ENCODE measurements around the gene AGAP6.
"Not testable (repeated sequence)": the region's sequence is repeated elsewhere in the genome, so short reads cannot be mapped to it uniquely, and the experiment has no call there.

The AGAP6 gene

DNA sequence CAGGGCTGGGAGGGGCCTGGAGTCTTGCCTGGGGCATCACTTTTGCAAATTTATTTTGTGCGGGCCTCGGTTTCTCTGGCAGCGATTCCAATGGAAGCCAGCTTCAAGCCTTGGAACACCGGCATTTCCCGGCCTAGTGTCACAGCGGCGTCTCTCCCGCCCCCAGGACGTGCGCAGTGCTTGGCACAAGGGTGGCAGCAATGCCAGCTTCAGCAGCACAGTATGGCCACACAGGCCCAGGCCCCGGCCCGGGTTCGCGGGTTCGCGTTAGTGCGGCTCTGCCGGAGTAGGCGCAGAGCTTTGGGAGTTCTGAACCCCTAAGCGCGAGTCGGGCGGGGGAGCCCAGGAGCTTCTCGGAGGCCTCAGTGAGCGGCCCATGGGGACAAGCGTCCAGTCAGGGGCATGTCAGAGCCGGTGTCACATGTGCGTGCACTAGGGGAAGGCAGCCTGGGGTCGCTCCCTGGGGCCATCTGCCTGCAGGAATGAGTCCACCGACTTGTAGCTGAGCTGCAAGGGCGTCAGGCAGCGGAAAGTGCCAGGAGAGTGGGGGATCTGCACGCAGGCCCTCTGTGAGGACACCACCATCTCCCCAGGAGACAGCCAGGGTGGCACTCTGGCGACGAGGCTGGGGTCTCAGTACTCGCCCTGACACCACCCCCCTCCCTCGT lies 36.6 kb downstream of the AGAP6 start:
- not testable (repeated sequence) for DNase-seq (ENCODE audit: low spot score)

DNA sequence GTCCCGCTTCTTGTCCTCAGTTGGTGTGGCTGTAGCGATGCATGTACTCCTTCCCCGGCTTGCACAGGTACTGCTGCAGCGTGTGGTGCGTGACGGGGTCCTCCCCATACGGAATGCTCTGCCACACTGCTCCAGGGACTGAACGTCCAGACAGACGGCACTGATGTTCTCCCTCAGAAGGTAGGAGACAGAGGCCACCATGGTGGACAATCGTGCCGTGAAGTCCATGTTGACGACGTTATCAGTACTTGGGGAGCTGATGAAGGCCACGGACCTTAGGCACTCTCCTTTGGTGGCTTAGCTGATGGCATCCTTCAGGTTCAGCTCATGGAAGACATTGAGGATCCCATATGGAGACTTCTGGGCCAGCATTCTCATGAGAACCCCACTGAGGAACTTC lies 37.4 kb downstream of the AGAP6 start:
- DNase-seq (ENCODE audit: low spot score) = no peak

DNA sequence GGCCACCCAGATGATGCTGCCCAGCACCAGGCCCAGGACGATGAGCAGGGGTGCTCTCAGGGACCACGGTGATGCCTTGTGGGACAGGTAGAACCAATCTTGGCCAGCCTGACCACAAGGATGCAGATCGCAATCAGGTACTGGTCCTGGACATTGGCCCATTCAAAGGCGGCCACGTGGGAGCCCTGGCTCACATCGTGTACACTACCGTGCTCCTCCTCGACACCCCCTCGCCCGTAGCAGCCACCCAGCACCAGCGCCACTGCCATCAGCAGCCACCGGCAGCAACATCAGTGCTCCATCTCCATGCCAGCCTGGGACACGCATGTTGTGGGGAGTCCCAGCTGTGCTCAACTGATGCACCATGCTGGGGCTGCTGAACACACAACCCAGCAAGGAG lies 39.0 kb downstream of the AGAP6 start:
- no peak for DNase-seq (ENCODE audit: low spot score)

DNA sequence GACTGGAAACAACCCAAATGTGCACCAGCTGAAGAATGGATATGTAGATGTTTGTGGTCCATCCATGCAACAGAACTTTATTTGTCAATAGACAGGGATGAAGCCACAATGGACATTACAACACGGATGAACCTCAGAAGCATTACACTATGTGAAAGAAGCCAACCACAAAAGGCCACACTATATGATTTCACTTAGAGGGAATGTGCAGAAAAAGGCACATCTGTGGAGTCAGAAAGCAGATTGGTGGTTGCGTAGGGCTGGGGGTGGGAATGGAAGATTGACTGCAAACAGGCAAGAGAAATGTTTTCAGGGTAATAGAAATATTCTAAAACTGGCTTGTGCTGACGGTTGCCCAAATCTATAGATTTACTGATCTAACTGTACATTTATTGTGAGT lies 45.3 kb downstream of the AGAP6 start:
- DNase-seq (ENCODE audit: low spot score) = no peak

DNA sequence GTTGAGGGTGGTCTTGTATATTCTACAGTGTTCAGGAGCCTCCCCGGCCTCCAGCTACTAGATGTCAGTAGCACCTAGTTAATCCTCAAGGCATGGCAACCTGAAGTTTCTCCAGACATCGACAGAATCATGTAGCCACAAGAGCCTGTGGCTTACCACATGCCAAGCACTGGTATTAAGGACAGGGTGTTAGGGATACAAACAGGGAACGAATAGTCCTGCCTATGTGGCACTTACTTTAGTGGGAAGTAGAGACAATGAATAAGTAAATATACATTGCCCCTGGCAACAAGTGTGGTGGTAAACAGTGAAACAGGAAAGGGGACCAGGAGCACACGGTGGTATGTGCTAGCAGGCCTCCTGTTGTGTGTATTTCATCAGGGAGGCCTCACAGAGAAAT lies 47.1 kb downstream of the AGAP6 start:
- DNase-seq (ENCODE audit: low spot score) = not testable (repeated sequence)

DNA sequence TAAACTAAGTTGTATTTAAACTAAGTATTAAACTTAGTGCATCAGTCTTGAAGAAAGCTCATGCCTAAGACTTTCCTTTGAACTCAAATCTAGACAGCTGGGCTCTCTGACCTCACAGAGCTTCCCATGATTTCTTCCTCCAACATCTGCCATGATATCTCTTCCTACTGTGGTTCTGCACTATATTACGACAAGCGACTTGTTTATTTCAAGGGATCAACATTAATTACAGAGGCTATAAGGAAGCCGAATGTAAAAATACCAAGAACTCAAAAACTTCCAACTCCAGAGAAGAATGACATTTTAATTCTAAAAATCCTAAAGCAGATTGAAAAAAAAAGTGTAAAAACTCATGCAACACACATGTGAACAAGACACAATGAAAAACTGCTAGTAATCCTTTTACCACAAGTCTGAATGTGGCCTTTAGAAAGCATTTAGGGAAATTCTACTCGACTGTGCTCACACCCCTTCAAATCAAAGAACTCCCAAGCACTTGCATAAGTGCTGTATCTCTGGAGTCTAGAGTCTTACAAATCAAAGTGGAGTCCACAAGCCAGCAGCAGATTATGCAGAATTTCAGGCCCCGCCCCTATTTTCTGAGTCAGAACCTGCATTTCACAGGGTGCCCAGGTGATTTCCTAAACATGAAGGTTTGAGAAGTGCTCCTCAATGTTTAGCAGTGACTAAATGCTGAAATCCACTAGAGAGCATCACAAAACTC lies 56.9 kb downstream of the AGAP6 start:
- no peak for DNase-seq (ENCODE audit: low spot score)

DNA sequence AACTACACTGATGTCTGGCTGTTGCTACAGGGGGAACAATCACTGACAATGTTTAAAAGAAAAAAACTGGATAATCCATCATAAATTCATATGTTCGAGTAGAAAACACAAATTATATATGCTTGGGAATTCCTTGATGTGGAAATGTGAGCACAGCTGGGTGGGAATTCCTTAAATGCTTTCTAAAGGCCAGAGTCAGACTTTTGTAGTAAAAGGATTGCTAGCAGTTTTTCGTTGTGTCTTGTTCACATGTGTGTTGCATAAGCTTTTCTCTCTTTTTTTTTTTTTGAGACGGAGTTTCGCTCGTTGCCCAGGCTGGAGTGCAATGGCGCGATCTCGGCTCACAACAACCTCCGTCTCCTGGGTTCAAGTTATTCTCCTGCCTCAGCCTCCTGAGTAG lies 58.3 kb downstream of the AGAP6 start:
- not testable (repeated sequence) for DNase-seq (ENCODE audit: low spot score)

DNA sequence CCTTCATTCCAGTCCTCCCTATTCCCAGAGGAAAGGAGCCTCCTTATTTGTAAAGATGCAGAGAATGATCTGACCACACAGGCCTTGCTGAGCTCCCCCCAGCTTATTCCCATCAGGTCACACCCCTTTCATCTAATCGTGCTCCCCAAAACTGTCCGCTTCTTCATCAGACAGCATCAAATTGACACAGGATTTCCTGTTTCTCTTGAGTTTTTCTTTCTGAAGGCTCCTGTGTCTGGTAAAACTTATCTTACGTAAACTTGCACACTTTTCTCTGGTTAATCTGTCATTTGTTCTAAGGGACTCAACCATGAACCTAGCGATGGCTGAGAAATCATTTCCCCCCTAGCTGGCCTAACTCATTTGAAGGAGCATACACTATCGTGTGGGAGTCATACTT lies 59.4 kb downstream of the AGAP6 start:
- DNase-seq (ENCODE audit: low spot score) = not testable (repeated sequence)

DNA sequence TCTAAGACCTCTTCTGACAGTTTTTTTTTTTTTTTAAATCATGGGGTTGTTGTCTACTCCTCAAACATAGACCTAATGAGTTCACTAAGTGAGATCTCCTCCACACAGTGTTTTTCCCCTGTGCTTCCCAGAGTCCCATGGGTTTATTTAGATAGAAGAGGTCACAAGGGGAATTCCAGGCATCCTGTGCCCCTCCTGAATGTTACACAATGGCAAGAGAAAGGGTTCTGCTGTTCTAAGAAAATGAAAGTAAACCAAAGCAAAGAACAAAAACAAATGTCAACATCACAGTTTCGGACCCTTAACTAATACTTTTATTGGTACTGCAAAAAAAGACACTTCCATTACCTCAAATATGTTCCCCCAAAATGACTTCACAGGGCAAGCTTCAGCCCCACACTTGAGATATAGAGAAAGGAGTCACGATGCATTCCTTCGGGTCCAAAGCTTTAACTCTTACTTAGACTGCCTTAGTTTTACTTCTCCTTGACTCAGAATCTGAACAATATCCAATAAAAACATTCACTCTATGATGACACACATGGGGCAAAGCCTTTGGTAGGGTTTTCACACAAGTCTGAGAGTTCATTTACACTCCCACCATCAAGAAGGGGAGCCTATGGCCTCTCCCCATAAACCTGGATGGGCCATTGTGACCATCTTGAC lies 63.9 kb downstream of the AGAP6 start:
- DNase-seq (ENCODE audit: low spot score) = not testable (repeated sequence)

DNA sequence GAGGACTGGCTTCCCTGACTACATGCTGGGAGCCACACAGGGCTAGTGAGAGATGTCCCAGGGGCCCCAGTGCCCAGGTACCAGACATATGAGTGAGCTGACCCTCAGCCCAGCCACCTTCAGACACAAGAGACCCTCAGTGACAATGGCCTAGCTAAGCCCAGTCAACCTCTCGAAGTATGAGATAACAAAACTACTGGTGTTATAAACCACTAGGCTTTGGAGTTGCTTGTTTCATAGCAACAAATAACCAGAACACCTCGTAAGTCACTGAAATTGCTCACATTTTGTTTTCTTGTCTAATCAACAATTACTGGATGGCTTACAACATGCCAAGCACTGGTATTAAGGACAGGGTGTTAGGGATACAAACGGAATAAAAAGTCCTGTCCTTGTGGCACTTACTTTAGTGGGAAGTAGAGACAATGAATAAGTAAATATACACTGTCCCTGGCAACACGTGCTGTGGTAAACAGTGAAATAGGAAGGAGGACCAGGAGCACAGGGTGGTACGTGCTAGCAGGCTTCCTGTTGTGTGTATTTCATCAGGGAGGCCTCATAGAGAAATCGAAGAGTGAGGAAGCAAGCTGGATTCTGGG lies 64.7 kb downstream of the AGAP6 start:
- not testable (repeated sequence) for DNase-seq (ENCODE audit: low spot score)

DNA sequence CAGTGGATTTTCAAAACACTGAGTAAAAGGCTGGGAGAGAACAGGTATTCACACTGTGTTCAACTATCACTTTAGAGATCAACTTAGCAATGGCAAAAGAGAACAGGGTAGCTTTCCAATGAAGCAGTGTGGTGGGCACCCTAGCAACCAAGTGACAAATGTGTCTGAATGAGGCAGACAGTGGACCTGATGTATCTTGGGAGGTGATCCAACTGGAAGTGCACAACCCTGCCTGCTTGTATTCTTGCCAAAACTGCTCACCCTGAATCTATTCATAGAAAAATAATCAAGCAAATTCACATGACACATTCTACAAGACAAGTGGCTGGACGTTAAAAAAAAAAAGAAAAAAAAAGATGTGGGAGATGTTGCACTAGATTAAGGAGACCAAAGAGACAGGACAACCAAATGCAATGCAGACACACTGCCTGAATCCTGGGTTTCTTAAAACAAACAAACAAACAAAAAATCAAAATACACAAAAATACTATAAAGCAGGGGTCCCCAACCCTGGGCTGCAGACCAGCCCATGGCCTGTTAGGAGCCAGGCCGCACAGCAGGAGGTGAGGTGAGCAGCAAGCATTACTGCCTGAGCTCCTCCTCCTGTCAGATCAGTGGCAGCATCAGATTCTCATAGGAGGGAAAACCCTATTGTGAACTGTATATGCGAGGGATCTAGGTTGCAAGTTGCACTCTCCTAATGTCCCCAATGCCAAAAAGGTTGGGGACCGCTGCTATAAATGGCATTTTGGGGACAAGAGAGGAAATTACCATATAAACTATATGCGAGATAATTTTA lies 67.5 kb downstream of the AGAP6 start:
- DNase-seq (ENCODE audit: low spot score) = not testable (repeated sequence)

DNA sequence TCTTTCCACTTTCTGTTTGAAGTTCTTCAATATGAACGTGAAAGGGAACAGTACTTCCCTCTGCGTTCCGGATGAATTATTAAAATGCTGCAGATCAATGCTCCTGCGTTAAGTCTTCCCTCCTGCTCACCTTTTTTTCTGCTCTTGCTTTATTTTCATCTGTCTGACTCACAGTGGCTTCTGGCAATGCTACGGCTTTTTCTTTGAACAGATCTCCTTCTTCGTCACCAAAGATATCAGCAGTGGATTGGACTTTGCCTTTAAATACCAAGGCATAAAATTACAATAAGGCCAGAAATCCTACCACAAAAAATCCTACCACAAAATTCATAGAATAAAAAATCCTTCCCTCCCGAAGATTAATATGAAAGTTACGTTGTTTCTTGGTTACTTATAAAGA lies 68.4 kb downstream of the AGAP6 start:
- DNase-seq (ENCODE audit: low spot score) = not testable (repeated sequence)

DNA sequence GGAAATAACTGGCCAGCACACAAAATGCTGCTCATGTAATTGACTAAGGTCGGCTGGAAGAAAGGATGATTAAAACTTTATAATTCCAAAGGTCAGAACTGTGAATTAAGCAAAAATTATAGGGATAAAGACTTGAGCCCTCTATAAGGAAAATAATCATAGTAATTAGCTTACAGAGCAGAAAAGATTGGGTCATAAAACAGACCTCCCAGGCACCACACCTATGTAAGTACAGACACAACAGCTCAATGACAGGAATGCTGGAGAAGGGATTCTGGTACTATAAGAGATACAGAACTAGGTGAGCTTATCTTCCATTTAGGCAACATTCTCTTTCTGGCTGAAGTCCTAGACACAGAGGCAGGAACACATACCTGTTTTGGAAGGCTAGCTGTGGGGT lies 70.5 kb downstream of the AGAP6 start:
- DNase-seq (ENCODE audit: low spot score) = not testable (repeated sequence)

DNA sequence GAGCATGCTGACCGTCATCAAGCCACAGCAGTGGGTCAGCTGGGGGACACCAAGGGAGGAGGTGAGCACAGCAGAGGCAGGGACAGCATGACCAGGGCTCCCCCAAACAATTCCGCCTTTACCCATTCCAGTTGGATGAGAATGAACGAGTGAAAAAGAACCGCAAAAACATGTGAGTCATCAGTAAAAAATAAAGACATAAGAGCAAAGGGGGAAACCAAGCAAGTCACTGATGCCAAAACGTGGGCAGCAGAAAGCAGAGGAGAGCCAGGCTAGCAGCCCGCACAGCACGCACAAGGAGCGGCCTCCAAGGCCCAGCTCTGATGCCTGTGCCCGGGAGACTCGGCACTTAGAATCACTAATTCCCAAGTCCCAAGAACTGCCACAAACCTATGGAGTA lies 71.7 kb downstream of the AGAP6 start:
- DNase-seq (ENCODE audit: low spot score) = not testable (repeated sequence)
